Gastrocnemius medialis (tissue), 4 donors: ENCODE data around the gene ABI1. TPM values are rescaled to one million over a fixed set of nuclear protein-coding genes. Genes with fewer than 3 reads are reported as not detected.

Experiments used
- ATAC-seq, 2 donors: fragments of 150-250 bp; one replicate each; pipeline ENCODE4 v1.9.1; 2016
- DNase-seq, 2 donors: peaks; one replicate each; pipeline ENCODE4 v3.0.0-alpha.2; 2019
- H3K27ac ChIP-seq, 4 donors: fragments of 200-600 bp; sonication (generic); 1 replicate in 1 of 4; 2 replicates in 3 of 4; pipeline ENCODE4 v1.5.1; 2016 to 2018; ENCODE audit warnings: mild to moderate bottlenecking in 2 of 4, moderate library complexity in 1 of 4
- H3K27me3 ChIP-seq, 3 donors: fragments of 200-600 bp; sonication (generic) in 2 of 3; 1 replicate in 1 of 3; 2 replicates in 2 of 3; pipeline versions ENCODE4 v1.5.1 to v1.6.0; 2016 to 2019; ENCODE audit warnings: mild to moderate bottlenecking in 1 of 3, moderate library complexity in 1 of 3
- H3K36me3 ChIP-seq, 2 donors: fragments of 200-600 bp; sonication (generic) in 1 of 2; one replicate each; pipeline ENCODE4 v1.5.1; 2017 to 2018
- H3K4me1 ChIP-seq, 2 donors: fragments of 200-600 bp; sonication (generic) in 1 of 2; one replicate each; pipeline ENCODE4 v1.5.1; 2016 to 2017; ENCODE audit warnings: mild to moderate bottlenecking in 2 of 2
- H3K4me3 ChIP-seq, 4 donors: fragments of 200-600 bp; sonication (generic) in 3 of 4; 1 replicate in 1 of 4; 2 replicates in 3 of 4; pipeline ENCODE4 v1.5.1; 2016 to 2019; ENCODE audit warnings: mild to moderate bottlenecking in 2 of 4
- H3K9me3 ChIP-seq, 3 donors: fragments of 200-600 bp; sonication (generic) in 2 of 3; 1 replicate in 1 of 3; 2 replicates in 2 of 3; pipeline ENCODE4 v1.5.1; 2016 to 2019
- POLR2A ChIP-seq, 2 donors: fragments of 450-650 bp; IDR thresholded peaks; one replicate each; pipeline ENCODE4 v1.6.1; 2017; ENCODE audit warnings: antibody characterized with exemption in 2 of 2, mild to moderate bottlenecking in 2 of 2, moderate library complexity in 2 of 2
- in situ Hi-C, 4 donors: fragments of 200-750 bp; cut with MboI; loops; one replicate each; pipeline versions ENCODE4 v1.15.0 to v1.8.0; 2017; ENCODE audit warnings: low sequenced_read_pairs in 4 of 4
- intact Hi-C: fragments of 100-400 bp; cut with DNase I; formaldehyde crosslinking; loops from one replicate; pipeline ENCODE4 v1.15.1; 2023; ENCODE audit warnings: low total_unique reads
- total RNA-seq, 4 donors: library from RNA; depleted of rRNA; stranded (reverse); fragments of >200 nt; gene quantifications; one replicate each; pipeline versions ENCODE4 v1.1.0 to v1.2.3, GENCODE V29; 2016
- TF ChIP-seq, protein P1 (sequence below), 5 experiments: fragments of 450-650 bp in 3 of 5; fragments of 200-600 bp in 2 of 5; sonication (generic) in 2 of 5; IDR thresholded peaks in 4 of 5; conservative IDR thresholded peaks in 1 of 5; 1 replicate in 4 of 5; 2 replicates in 1 of 5; pipeline ENCODE4 v1.5.1; 2016 to 2019; ENCODE audit warnings: antibody characterized with exemption in 5 of 5, mild to moderate bottlenecking in 3 of 5, moderate library complexity in 3 of 5

Gene ABI1
- total RNA-seq, 4 donors from 2014 or later, result 20.9 to 32.6 (median 28.3) TPM

DNA sequence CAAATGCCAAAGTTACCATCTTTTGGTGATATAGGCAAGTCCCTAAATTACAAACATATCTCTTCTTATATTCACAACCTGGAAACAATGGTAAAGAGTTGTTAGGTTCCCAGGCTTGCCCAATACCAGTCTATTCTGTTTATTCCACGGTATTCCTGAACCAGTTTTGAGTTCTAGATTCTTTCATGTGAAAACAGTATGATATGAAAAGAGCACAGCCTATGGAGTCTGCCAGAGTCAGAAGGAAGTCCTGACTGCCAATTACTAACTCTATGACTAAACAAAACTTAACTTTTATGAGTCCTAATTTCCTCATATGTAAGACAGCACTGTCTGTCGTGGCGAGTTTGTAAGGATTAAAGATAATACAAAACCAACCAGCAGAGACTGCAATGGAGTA, 5.6 kb downstream of the ABI1 start:
- Histone ChIP-seq H3K27ac (no peak overlapping the region), H3K36me3 (no peaks in the 10 kb centered on the region), H3K4me3 (no peak overlapping the region), H3K4me1 (peaks cover 43 to 48% of the 10 kb centered on the region in 2 donors), H3K27me3 (no peaks in the 10 kb centered on the region), H3K9me3 (no peaks in the 10 kb centered on the region)
- in situ Hi-C loops (loop anchor here in 2 of 4 donors (25.0 kb wide), 2 partner anchors 143 to 382 kb away; partner anchors contain the start of gene ACBD5 (in 1 of the 2)), intact Hi-C loops (loop anchor here (10.0 kb wide), 1 partner anchor 1820 kb away; the partner anchor contains the start of gene BAMBI)
- no peak for DNase-seq
- ATAC-seq, result no peak
- TF ChIP-seq, protein P1, sequence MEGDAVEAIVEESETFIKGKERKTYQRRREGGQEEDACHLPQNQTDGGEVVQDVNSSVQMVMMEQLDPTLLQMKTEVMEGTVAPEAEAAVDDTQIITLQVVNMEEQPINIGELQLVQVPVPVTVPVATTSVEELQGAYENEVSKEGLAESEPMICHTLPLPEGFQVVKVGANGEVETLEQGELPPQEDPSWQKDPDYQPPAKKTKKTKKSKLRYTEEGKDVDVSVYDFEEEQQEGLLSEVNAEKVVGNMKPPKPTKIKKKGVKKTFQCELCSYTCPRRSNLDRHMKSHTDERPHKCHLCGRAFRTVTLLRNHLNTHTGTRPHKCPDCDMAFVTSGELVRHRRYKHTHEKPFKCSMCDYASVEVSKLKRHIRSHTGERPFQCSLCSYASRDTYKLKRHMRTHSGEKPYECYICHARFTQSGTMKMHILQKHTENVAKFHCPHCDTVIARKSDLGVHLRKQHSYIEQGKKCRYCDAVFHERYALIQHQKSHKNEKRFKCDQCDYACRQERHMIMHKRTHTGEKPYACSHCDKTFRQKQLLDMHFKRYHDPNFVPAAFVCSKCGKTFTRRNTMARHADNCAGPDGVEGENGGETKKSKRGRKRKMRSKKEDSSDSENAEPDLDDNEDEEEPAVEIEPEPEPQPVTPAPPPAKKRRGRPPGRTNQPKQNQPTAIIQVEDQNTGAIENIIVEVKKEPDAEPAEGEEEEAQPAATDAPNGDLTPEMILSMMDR (IDR thresholded peaks at IDR 0.05 in 4 of 5, conservative IDR thresholded peaks at IDR 0.05 in 1 of 5), result no peak
- no peak for TF ChIP-seq POLR2A (IDR thresholded peaks at IDR 0.05)

DNA sequence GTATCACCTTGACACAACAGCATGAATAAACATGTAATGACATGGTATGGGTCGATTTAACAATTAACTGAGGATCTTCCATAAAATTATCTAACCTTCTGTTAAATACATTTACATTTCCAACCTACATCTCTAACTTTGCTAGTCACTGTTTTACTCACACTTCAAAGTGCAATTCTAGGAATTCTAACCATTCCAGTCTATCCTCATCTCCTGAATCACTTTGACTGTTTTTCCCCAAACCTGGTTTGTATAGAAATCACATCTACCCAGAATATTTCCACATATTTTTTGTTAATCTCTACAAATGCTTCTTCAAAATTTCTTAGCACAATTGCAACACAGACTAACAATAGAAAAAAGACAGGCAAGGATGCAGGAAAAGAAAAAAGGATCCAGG, 6.2 kb downstream of the ABI1 start:
- Histone ChIP-seq H3K4me1 (peaks cover 44 to 48% of the 10 kb centered on the region in 2 donors), H3K36me3 (no peaks in the 10 kb centered on the region), H3K9me3 (no peaks in the 10 kb centered on the region), H3K27me3 (no peaks in the 10 kb centered on the region), H3K4me3 (no peak overlapping the region), H3K27ac (no peak overlapping the region)
- DNase-seq (no peak), ATAC-seq (no peak)
- TF ChIP-seq, protein P1 (IDR thresholded peaks at IDR 0.05 in 4 of 5, conservative IDR thresholded peaks at IDR 0.05 in 1 of 5), result no peak
- intact Hi-C loops, result loop anchor here (10.0 kb wide), 1 partner anchor 1820 kb away; the partner anchor contains the start of gene BAMBI
- in situ Hi-C loops, result loop anchor here in 2 of 4 donors (25.0 kb wide), 2 partner anchors 142 to 383 kb away; partner anchors contain the start of gene ACBD5 (in 1 of the 2)

DNA sequence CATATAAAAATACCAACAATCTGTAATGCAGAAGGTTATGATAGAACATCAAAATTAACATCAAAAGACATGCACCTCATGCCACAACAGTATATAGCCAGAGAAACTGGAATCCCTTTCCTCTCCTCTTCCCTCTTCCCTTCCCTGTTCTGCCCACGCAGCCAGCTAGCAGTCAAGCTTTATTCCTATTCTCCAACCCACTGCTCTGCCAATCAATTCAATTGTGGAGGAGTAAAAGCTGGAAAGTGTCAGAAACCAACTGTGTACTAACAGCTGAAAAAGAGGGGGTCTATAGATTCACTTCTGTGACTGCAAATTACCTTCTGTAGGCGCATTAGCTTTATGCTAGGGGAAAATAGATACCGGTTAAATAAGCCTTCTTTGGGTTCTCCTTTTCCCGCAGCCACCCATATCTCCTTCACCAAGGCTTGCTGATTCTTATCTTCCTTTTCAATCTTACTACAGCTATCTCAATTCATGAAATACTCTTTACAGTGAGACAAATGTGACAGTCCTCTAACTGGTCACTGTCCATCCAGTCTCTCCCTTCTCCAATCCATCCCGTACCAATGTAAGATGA, 16.3 kb downstream of the ABI1 start:
- Histone ChIP-seq H3K4me1 (peaks cover 11 to 21% of the 10 kb centered on the region in 2 donors), H3K36me3 (no peaks in the 10 kb centered on the region), H3K27ac (no peak overlapping the region), H3K9me3 (no peaks in the 10 kb centered on the region), H3K27me3 (no peaks in the 10 kb centered on the region), H3K4me3 (no peak overlapping the region)
- intact Hi-C loops (no loop called here), in situ Hi-C loops (no loop called here)
- ATAC-seq (no peak), DNase-seq (no peak)
- TF ChIP-seq, protein P1 (IDR thresholded peaks at IDR 0.05 in 4 of 5, conservative IDR thresholded peaks at IDR 0.05 in 1 of 5), result no peak
- TF ChIP-seq POLR2A (IDR thresholded peaks at IDR 0.05), result no peak

DNA sequence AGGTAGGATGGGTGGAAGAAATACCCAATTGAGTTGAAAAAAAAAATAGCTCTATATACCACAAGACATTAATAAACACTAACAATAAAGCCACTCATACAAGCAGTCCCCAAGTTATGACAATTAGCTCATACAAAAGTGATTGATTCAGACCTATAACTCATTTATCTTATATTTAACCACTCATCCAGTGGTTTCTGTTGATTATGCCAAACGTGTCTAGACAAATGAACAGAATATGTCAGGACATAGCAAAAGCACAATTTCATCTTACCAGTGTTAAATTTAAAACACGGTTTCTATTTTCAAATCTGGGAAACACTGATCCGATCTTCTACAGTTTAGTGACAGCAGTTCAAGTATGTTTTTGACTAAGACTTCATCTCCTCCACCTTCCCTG, 17.0 kb downstream of the ABI1 start:
- H3K4me3 ChIP-seq, result no peak overlapping the region
- H3K27ac ChIP-seq, result no peak overlapping the region
- no peaks in the 10 kb centered on the region for H3K9me3 ChIP-seq
- no peak for DNase-seq
- H3K27me3 ChIP-seq, result no peaks in the 10 kb centered on the region
- ATAC-seq, result no peak
- H3K4me1 ChIP-seq, result peaks cover 11 to 14% of the 10 kb centered on the region in 2 donors
- TF ChIP-seq POLR2A (IDR thresholded peaks at IDR 0.05), result no peak
- TF ChIP-seq, protein P1 (IDR thresholded peaks at IDR 0.05 in 4 of 5, conservative IDR thresholded peaks at IDR 0.05 in 1 of 5), result no peak
- intact Hi-C loops (no loop called here), in situ Hi-C loops (no loop called here)
- H3K36me3 ChIP-seq, result no peaks in the 10 kb centered on the region
